Measurements from ENCODE around the gene CD200R1. TPM values are rescaled to one million over a fixed set of nuclear protein-coding genes. Genes with fewer than 3 reads are reported as not detected.

CD200R1 gene
- total and polyA plus RNA-seq, 2 experiments from 2014 or later, result 0.18 to 0.28 TPM

- TF ChIP-seq REST (IDR thresholded peaks at IDR 0.05; ENCODE audit: unreplicated experiment) (no peak), STAT1 (IDR thresholded peaks at IDR 0.05; ENCODE audit: unreplicated experiment) (no peak)
Observed at GRCh38 chr3:112931736-112932521, 43.0 kb downstream of the CD200R1 start (continued).

DNA sequence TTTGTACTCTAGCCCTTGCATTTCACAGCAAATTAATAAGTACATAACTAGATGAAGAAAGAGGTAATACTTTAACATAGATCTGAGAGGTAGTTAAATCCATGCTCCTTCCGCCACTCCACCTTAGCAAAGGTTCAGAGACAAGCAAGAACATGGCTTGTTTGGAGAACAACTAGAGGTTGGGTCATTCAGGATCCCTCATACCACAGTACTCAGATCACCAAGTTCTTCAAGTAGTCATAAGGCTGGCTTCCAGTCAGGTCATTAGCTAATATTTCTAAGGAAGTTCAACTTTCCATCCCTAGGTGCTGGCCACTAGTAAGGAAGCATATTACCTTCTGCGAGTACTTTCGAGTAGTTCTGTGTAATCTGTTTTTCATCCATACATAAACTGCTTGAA, 44.1 kb downstream of the CD200R1 start:
- peaks cover 1% of the 10 kb centered on the region for H3K27me3 Mint-ChIP-seq (ENCODE audit: insufficient read depth, low read depth, poor library complexity)
- ATAC-seq (no peak), DNase-seq (ENCODE audit: low spot score) (no peak)
- H3K4me1 ChIP-seq (ENCODE audit: insufficient read depth), result no peaks in the 10 kb centered on the region
- H3K9me2 ChIP-seq (ENCODE audit: insufficient read depth), result no peaks in the 10 kb centered on the region
- H3K36me3 Mint-ChIP-seq (ENCODE audit: low read depth), result no peaks in the 10 kb centered on the region
- H3K27me3 ChIP-seq (ENCODE audit: insufficient read depth), result no peaks in the 10 kb centered on the region
- no peaks in the 10 kb centered on the region for H3K9me3 Mint-ChIP-seq
- H2AFZ ChIP-seq, result no peak overlapping the region
- no peaks in the 10 kb centered on the region for H3F3A ChIP-seq (replicated peaks; ENCODE audit: low read depth)
- no peak overlapping the region for H3K4me2 ChIP-seq
- no peaks in the 10 kb centered on the region for H4K20me1 ChIP-seq (replicated peaks; ENCODE audit: insufficient read depth)
- no peaks in the 10 kb centered on the region for H3K36me3 ChIP-seq (ENCODE audit: insufficient read depth)
- no peak overlapping the region for H3K27ac Mint-ChIP-seq
- H3K4me1 Mint-ChIP-seq, result no peaks in the 10 kb centered on the region; the same call in 2 of the 3 replicates
- no peak for TF ChIP-seq POLR2AphosphoS5 (IDR thresholded peaks at IDR 0.05; ENCODE audit: low read depth)
- no peak for TF ChIP-seq ZNF331 (CRISPR knock-in tag; IDR thresholded peaks at IDR 0.05; ENCODE audit: low read depth)
- no peak for TF ChIP-seq JUNB (IDR thresholded peaks at IDR 0.05; ENCODE audit: unreplicated experiment)
- no peak for TF ChIP-seq STAT1 (IDR thresholded peaks at IDR 0.05; ENCODE audit: unreplicated experiment)
- no peak overlapping the region for H3K27ac ChIP-seq (ENCODE audit: low read depth)
- H3K4me3 ChIP-seq, result no peak overlapping the region
- no peaks in the 10 kb centered on the region for H3K79me2 ChIP-seq (replicated peaks; ENCODE audit: insufficient read depth)
- no peak overlapping the region for H3K4me3 Mint-ChIP-seq

DNA sequence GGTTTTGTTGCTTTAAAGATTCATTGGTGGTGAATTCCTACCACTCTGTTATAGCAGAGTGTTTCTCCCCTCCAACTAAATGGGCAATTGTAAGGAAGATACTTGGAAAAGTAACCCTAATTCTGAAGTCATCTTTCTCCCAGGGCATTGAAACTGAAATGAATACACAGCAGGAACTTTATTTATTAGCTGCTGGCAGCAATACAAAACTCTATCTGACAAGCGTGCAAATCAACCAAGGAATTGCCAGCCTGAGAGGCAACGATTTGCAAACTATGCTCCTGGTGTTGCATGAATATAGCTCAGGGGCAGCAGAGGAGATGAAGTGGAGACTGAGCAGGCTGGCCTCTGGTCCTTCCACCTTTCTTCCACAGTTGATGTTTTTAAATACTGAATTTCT, 48.9 kb downstream of the CD200R1 start:
- DNase-seq (ENCODE audit: low spot score) (no peak), ATAC-seq (no peak)
- Histone ChIP-seq H3K79me2 (replicated peaks; ENCODE audit: insufficient read depth) (no peaks in the 10 kb centered on the region), H4K20me1 (replicated peaks; ENCODE audit: insufficient read depth) (no peaks in the 10 kb centered on the region), H3K36me3 (ENCODE audit: insufficient read depth) (no peaks in the 10 kb centered on the region), H3K27ac (ENCODE audit: low read depth) (no peak overlapping the region), H3F3A (replicated peaks; ENCODE audit: low read depth) (no peaks in the 10 kb centered on the region), H3K4me2 (no peak overlapping the region), H3K4me1 (ENCODE audit: insufficient read depth) (no peaks in the 10 kb centered on the region), H3K27me3 (ENCODE audit: insufficient read depth) (no peaks in the 10 kb centered on the region), H3K4me3 (no peak overlapping the region), H2AFZ (no peak overlapping the region), H3K9me2 (ENCODE audit: insufficient read depth) (no peaks in the 10 kb centered on the region)
- H3K4me1 Mint-ChIP-seq, result no peaks in the 10 kb centered on the region; the same call in 2 of the 3 replicates
- H3K4me3 Mint-ChIP-seq, result no peak overlapping the region
- H3K27ac Mint-ChIP-seq, result no peak overlapping the region
- no peaks in the 10 kb centered on the region for H3K36me3 Mint-ChIP-seq (ENCODE audit: low read depth)
- H3K27me3 Mint-ChIP-seq (ENCODE audit: insufficient read depth, low read depth, poor library complexity), result no peaks in the 10 kb centered on the region
- H3K9me3 Mint-ChIP-seq, result no peaks in the 10 kb centered on the region
- TF ChIP-seq EZH2 (IDR thresholded peaks at IDR 0.05; ENCODE audit: low read depth, unreplicated experiment), result no peak
- TF ChIP-seq ZNF114 (CRISPR knock-in tag; IDR thresholded peaks at IDR 0.05), result no peak
- no peak for TF ChIP-seq ZNF331 (CRISPR knock-in tag; IDR thresholded peaks at IDR 0.05; ENCODE audit: low read depth)
- no peak for TF ChIP-seq REST (IDR thresholded peaks at IDR 0.05; ENCODE audit: unreplicated experiment)
- TF ChIP-seq NANOG (IDR thresholded peaks at IDR 0.05; ENCODE audit: borderline replicate concordance), result no peak
- TF ChIP-seq, protein P1, sequence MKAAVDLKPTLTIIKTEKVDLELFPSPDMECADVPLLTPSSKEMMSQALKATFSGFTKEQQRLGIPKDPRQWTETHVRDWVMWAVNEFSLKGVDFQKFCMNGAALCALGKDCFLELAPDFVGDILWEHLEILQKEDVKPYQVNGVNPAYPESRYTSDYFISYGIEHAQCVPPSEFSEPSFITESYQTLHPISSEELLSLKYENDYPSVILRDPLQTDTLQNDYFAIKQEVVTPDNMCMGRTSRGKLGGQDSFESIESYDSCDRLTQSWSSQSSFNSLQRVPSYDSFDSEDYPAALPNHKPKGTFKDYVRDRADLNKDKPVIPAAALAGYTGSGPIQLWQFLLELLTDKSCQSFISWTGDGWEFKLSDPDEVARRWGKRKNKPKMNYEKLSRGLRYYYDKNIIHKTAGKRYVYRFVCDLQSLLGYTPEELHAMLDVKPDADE (IDR thresholded peaks at IDR 0.05), result no peak
- no peak for TF ChIP-seq POLR2AphosphoS5 (IDR thresholded peaks at IDR 0.05; ENCODE audit: low read depth)
- no peak for TF ChIP-seq EZH2phosphoT487 (IDR thresholded peaks at IDR 0.05; ENCODE audit: unreplicated experiment)
- no peak for TF ChIP-seq STAT1 (IDR thresholded peaks at IDR 0.05; ENCODE audit: unreplicated experiment)
- no peak for TF ChIP-seq CTCF (conservative IDR thresholded peaks at IDR 0.05; ENCODE audit: low read depth in 2 of 2)
- no peak for TF ChIP-seq JUNB (IDR thresholded peaks at IDR 0.05; ENCODE audit: unreplicated experiment)

Measured in GM23338 (cell line).